Activated CD8-positive, alpha-beta T cell treated with anti-CD3 and anti-CD28 coated beads for 36 hours (primary cell): ENCODE data around the gene ZG16. TPM values are rescaled to one million over a fixed set of nuclear protein-coding genes. Genes with fewer than 3 reads are reported as not detected.
"Not testable (repeated sequence)": the region's sequence is repeated elsewhere in the genome, so short reads cannot be mapped to it uniquely, and the experiment has no call there.

Experiments
- ATAC-seq: fragments of 200-7000 bp; cut with Tn5 transposase; one replicate; pipeline ENCODE4 v1.10.0; 2021; ENCODE audit warnings: mild to moderate bottlenecking, moderate library complexity
- CTCF ChIA-PET: fragments of 350-600 bp; sonication (Branson Sonifier 250); formaldehyde crosslinking; loops from one replicate; lab custom pipeline; 2021; ENCODE audit warnings: antibody characterized with exemption; lab: Charles Lee
- POLR2A ChIA-PET: fragments of 350-600 bp; sonication (Branson Sonifier 250); formaldehyde crosslinking; loops from one replicate; lab custom pipeline; 2021; ENCODE audit warnings: antibody characterized with exemption; lab: Charles Lee
- DNase-seq: peaks from one replicate; pipeline ENCODE4 v3.0.0-alpha.2; 2020
- H3K27ac Mint-ChIP-seq: one replicate; pipeline ENCODE4 v1.8.0; 2021; ENCODE audit warnings: mild to moderate bottlenecking, mixed read lengths
- H3K27me3 Mint-ChIP-seq: one replicate; pipeline ENCODE4 v1.8.0; 2021; ENCODE audit warnings: mixed read lengths
- H3K36me3 Mint-ChIP-seq: one replicate; pipeline ENCODE4 v1.8.0; 2021; ENCODE audit warnings: low read depth, mixed read lengths
- H3K4me1 Mint-ChIP-seq: one replicate; pipeline ENCODE4 v1.8.0; 2021; ENCODE audit warnings: low read depth, mixed read lengths
- H3K4me3 Mint-ChIP-seq: one replicate; pipeline ENCODE4 v1.8.0; 2021; ENCODE audit warnings: mild to moderate bottlenecking, moderate library complexity, mixed read lengths
- H3K9me3 Mint-ChIP-seq: one replicate; pipeline ENCODE4 v1.8.0; 2021; ENCODE audit warnings: mixed read lengths
- CTCF ChIP-seq: fragments of 200-600 bp; IDR thresholded peaks from one replicate; pipeline ENCODE4 v1.8.0; 2022; ENCODE audit warnings: antibody characterized with exemption, mild to moderate bottlenecking
- intact Hi-C: fragments of 100-400 bp; cut with micrococcal nuclease; formaldehyde crosslinking; loops from one replicate; pipeline ENCODE4 v1.10.0; 2022
- total RNA-seq, 2 experiments: library from RNA; stranded (reverse); gene quantifications; one replicate each; pipeline ENCODE4 v1.2.3, GENCODE V29; 2021

ZG16 gene
- total RNA-seq, 2 experiments from 2014 or later, result not detected

GRCh38 chr16:29779474-29779873 lies 1.4 kb downstream of the ZG16 start:
- ChIA-PET CTCF (interaction anchor here (1.3 to 1.5 kb wide), 2 partner anchors 11 to 37 kb away, joined by 3 to 4 read pairs; partner anchors contain the start of gene KIF22), POLR2A (interaction anchor here (1.2 kb wide), 1 partner anchor 11 kb away, joined by 6 read pairs; the partner anchor contains the start of gene KIF22)
- no peak for ATAC-seq
- no peak overlapping the region for H3K27ac Mint-ChIP-seq
- H3K4me1 Mint-ChIP-seq, result peaks cover 18% of the 10 kb centered on the region
- H3K4me3 Mint-ChIP-seq, result no peak overlapping the region
- no peak for TF ChIP-seq CTCF
- intact Hi-C loops, result no loop called here
- no peaks in the 10 kb centered on the region for H3K36me3 Mint-ChIP-seq
- DNase-seq, result no peak
- H3K9me3 Mint-ChIP-seq, result no peaks in the 10 kb centered on the region
- no peaks in the 10 kb centered on the region for H3K27me3 Mint-ChIP-seq

- intact Hi-C loops, result loop anchor here (10.0 kb wide), 1 partner anchor 79 kb away; no protein-coding TSS in a partner anchor
- not testable (repeated sequence) for ATAC-seq, DNase-seq, H3K27ac Mint-ChIP-seq, H3K9me3 Mint-ChIP-seq, H3K36me3 Mint-ChIP-seq, H3K27me3 Mint-ChIP-seq, H3K4me3 Mint-ChIP-seq
- POLR2A ChIA-PET, result interaction anchor here (1.0 kb wide), 1 partner anchor 16 kb away, joined by 3 read pairs; no protein-coding TSS in a partner anchor
- CTCF ChIA-PET, result interaction anchor here (1.5 to 4.4 kb wide), 4 partner anchors 9 to 82 kb away, joined by 3 to 42 read pairs (median 11); no protein-coding TSS in a partner anchor
- peaks cover 26% of the 10 kb centered on the region for H3K4me1 Mint-ChIP-seq
These were observed 5.3 kb downstream of the ZG16 start for GRCh38 chr16:29783094-29783953.

- H3K4me3 Mint-ChIP-seq, result no peak overlapping the region
- H3K27me3 Mint-ChIP-seq, result no peaks in the 10 kb centered on the region
- H3K36me3 Mint-ChIP-seq, result no peaks in the 10 kb centered on the region
- ChIA-PET CTCF (interaction anchor here (0.7 to 4.4 kb wide), 22 partner anchors 8 to 189 kb away, joined by 3 to 42 read pairs (median 5); partner anchors contain the start of genes MVP and PAGR1), POLR2A (interaction anchor here (0.9 to 1.7 kb wide), 5 partner anchors 15 to 85 kb away, joined by 3 to 9 read pairs (median 5); partner anchors contain the start of gene C16orf54)
- peak overlapping the region; percentile 24 for H3K27ac Mint-ChIP-seq
- peak; percentile 85 for ATAC-seq
- DNase-seq, result peak; percentile 62
- H3K9me3 Mint-ChIP-seq, result no peaks in the 10 kb centered on the region
- no peak for TF ChIP-seq CTCF
- H3K4me1 Mint-ChIP-seq, result peaks cover 30% of the 10 kb centered on the region
- intact Hi-C loops, result loop anchor here (10.0 kb wide), 1 partner anchor 79 kb away; no protein-coding TSS in a partner anchor
These were observed 6.1 kb downstream of the ZG16 start for GRCh38 chr16:29784157-29784556.

- Mint-ChIP-seq H3K4me3 (peak overlapping the region; percentile 58), H3K27ac (peak overlapping the region; percentile 66), H3K9me3 (no peaks in the 10 kb centered on the region), H3K36me3 (no peaks in the 10 kb centered on the region), H3K4me1 (peaks cover 32% of the 10 kb centered on the region), H3K27me3 (no peaks in the 10 kb centered on the region)
- ChIA-PET CTCF (interaction anchor here (0.6 to 4.4 kb wide), 38 partner anchors 8 to 226 kb away, joined by 3 to 42 read pairs (median 4); partner anchors contain the start of genes C16orf54, DOC2A, MVP and PAGR1), POLR2A (interaction anchor here (0.9 to 1.7 kb wide), 7 partner anchors 23 to 86 kb away, joined by 3 to 9 read pairs (median 5); partner anchors contain the start of gene C16orf54)
- DNase-seq, result peak; percentile 84
- intact Hi-C loops, result loop anchor here (10.0 kb wide), 1 partner anchor 80 kb away; no protein-coding TSS in a partner anchor
- ATAC-seq, result peak; percentile 91
- peak; percentile 91 for TF ChIP-seq CTCF
These were observed 6.9 kb downstream of the ZG16 start for GRCh38 chr16:29784901-29785500.

- DNase-seq, result not testable (repeated sequence)
These were observed 9.1 kb downstream of the ZG16 start for GRCh38 chr16:29787155-29787554.

More at GRCh38 chr16:29787155-29787554, 9.1 kb downstream of the ZG16 start:
- Mint-ChIP-seq H3K36me3 (peaks cover 14% of the 10 kb centered on the region), H3K4me1 (peaks cover 34% of the 10 kb centered on the region)
- H3K27me3 Mint-ChIP-seq, ATAC-seq, H3K4me3 Mint-ChIP-seq, H3K9me3 Mint-ChIP-seq, H3K27ac Mint-ChIP-seq: not testable (repeated sequence)
- ChIA-PET CTCF (interaction anchor here (1.4 to 4.4 kb wide), 4 partner anchors 17 to 86 kb away, joined by 6 to 42 read pairs (median 12); no protein-coding TSS in a partner anchor), POLR2A (interaction anchor here (0.6 kb wide), 1 partner anchor 48 kb away, joined by 3 read pairs; no protein-coding TSS in a partner anchor)
- intact Hi-C loops, result loop anchor here (10.0 kb wide), 1 partner anchor 82 kb away; no protein-coding TSS in a partner anchor
